ENCODE results near the gene AGRP. TPM values are rescaled to one million over a fixed set of nuclear protein-coding genes. Genes with fewer than 3 reads are reported as not detected.
A peak's percentile ranks its signal among the peaks of the same experiment; 100 is the strongest.
"Not testable (repeated sequence)": the region's sequence is repeated elsewhere in the genome, so short reads cannot be mapped to it uniquely, and the experiment has no call there.

The AGRP gene
- total RNA-seq, 2 donors from 2014 or later: not detected

GRCh38 chr16:67513892-67514291 is 30.5 kb upstream of the AGRP start:
- intact Hi-C loops (cut with DNase I): loop anchor here in 1 of 2 donors (2.0 kb wide), 1 partner anchor 19 kb away; no protein-coding TSS in a partner anchor
- not testable (repeated sequence) for DNase-seq, ATAC-seq

- no peak for DNase-seq
- ATAC-seq: no peak
- intact Hi-C loops (cut with DNase I): no loop called here
These were observed 25.7 kb upstream of the AGRP start for GRCh38 chr16:67509016-67509415.

DNA sequence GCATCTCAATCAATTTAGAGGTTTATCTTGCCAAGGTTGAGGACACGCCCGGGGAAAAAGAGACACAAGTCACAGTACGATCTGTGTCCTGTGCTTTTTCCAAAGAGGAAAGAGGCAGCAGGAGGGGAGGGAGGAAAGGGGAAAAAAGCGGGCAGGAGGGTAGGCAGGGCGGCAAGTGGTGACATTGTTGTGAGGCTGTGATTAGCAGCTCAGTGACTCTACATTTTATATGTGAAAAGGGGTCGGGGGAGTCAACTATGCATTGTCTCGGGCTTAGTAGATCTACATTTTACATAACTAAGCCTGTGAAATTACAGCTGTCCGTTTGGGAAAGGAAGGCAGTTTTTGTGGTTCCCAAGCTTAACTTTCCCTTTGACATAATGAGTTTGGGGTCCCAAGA is 23.1 kb upstream of the AGRP start:
- ATAC-seq: no peak
- intact Hi-C loops (cut with DNase I): no loop called here

GRCh38 chr16:67504031-67505021 is 21.0 kb upstream of the AGRP start:
- DNase-seq (peak; percentile 64), ATAC-seq (peak; percentile 44 to 88)
- intact Hi-C loops (cut with DNase I): no loop called here

More for the DNA sequence above, 23.1 kb upstream of the AGRP start:
- no peak for DNase-seq

DNA sequence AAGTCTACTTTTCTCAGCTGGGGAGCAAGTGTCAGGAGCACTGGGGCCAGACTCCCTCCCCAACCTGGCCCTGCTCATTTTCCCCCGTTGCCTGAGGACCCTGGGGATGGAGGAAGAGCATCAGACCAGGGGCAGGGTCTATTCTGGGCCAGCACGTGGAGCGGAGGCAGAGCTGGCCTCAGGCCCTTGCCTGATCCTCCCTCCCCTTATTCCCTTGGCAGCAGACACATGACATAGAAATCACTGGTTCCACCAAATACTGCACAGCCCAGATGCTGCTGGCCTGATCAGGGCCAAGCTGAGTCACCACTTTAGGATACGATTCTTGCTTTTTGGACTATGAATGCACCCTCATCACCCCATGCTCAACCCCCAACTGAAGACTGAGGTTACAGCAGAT is 15.8 kb upstream of the AGRP start:
- no peak for DNase-seq
- intact Hi-C loops (cut with DNase I): no loop called here

GRCh38 chr16:67490335-67491096 is 7.2 kb upstream of the AGRP start:
- ATAC-seq (no peak), DNase-seq (no peak)
- intact Hi-C loops (cut with DNase I): no loop called here

More for the DNA sequence above, 15.8 kb upstream of the AGRP start:
- peak; percentile 68 to 84 for ATAC-seq

- intact Hi-C loops (cut with DNase I): loop anchor here in 1 of 2 donors (5.0 kb wide), 1 partner anchor 238 kb away; no protein-coding TSS in a partner anchor
- no peak for DNase-seq
- ATAC-seq: peak in 1 of 2 donors; percentile 6
These were observed 6.2 kb upstream of the AGRP start for GRCh38 chr16:67489401-67490083.

DNA sequence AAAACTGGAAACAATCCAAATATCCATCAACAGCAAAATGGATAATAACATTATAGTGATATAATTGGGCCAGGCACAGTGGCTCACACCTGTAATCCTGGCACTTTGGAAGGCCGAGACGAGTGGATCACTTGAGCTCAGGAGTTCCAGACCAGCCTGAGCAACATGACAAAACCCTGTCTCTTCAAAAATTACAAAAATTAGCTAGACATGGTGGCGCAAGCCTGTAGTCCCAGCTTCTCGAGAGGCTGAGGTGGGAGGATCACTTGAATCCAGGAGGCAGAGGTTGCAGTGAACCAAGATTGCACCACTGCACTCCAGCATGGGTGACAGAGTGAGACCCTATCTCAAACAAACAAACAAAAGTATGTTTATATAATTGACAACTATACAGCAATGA is 4.2 kb upstream of the AGRP start:
- DNase-seq, ATAC-seq: not testable (repeated sequence)
- intact Hi-C loops (cut with DNase I): loop anchor here in 1 of 2 donors (5.0 kb wide), 1 partner anchor 240 kb away; no protein-coding TSS in a partner anchor

DNA sequence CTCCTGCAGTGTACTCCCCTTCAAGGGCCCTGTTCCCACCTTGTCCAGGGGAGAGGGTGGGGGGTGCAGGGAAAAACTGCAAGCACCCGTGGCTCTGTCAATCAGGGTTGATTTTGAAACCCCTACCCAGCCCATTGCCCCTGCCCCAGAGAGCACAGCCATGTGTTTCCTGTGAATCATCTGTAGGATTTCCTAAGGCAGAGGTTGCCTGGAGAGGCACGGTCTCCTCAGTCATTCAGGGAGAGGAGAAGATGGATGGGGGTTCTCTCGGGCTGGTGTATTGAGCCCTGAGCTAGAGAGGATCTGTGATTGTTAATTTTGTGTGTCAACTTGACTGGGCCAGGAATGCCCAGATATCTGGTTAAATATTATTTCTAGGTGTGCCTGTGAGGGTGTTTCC is 3.5 kb upstream of the AGRP start:
- intact Hi-C loops (cut with DNase I): loop anchor here in 1 of 2 donors (5.0 kb wide), 1 partner anchor 240 kb away; no protein-coding TSS in a partner anchor
- ATAC-seq (no peak), DNase-seq (no peak)

DNA sequence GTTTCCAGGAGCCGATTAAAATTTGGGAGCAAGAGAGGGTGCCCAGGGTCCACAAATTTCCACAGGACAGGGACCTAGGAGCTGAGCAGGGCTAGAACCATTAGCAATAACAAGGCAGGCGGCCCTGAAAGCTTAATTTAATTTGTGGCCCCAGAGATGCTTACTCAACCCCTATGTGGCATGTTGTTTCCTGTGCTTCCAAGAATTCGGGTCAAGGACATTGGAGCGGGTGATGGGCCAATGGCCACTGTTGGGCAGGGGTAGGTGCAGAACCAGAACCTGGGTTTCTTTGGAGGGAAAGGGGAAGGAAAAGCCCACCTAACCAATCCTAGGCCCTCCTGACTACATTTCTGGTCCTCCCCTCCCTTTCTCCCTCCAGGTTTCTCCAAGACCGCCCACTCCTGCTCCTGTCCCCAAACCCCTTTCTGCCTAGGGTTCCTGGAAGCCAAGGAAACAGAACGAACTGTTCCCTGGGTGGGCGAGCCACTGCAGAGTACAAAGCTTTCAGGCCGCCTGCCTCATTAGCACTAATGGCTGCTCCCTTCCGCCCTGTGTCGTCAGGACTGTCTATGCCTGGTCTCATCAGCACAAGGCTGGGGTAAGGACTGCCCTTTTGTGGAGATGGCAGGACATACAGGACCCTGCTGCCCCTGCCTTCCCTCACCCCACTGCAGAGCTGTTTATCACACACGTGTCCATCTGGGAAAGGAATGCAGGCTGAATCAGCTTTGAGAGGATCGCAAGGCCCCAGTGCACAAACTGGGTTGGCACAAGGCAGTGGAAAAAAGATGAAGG is 581 bp upstream of the AGRP start:
- DNase-seq (no peak), ATAC-seq (no peak)
- intact Hi-C loops (cut with DNase I): no loop called here

DNA sequence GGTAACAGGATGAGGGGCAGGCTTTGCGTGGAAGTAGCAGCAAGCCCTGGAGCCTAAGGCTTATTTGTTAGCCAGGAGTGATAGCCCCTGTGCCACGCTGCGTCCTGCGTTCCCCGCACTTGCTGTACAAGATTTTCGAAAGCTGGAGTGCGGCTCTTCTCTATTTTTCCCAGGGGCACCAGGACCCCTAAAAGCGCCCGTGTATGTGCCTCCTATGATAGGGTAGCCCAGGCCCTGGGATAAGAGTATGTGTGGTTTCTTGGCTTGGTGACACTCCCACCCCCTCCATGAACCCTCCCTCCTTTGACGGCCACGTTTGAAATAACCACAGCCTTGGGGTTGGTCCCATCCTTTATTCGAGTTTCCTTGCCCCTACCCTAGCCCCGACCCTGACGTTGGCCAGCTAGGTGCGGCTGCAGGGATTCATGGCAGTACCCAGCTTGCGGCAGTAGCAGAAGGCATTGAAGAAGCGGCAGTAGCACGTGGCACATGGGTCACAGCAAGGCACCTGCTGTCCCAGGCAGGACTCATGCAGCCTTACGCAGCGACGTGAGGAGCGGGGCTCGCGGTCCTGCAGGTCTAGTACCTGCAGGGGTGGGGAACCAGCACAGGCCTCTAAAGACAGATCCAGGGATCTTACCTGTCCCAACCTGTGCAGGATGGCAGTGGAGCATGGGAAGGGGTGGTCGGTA is 968 bp downstream of the AGRP start:
- intact Hi-C loops (cut with DNase I): no loop called here
- ATAC-seq: no peak
- DNase-seq: peak; percentile 33

- peak; percentile 60 for DNase-seq
- intact Hi-C loops (cut with DNase I): no loop called here
- peak; percentile 0 to 13 for ATAC-seq
These were observed 1.6 kb downstream of the AGRP start for GRCh38 chr16:67481561-67482232.

GRCh38 chr16:67480833-67481560 is 2.4 kb downstream of the AGRP start, which contains the start of gene ATP6V0D1:
Gene ATP6V0D1 (minus strand): TSS chr16:67481157. CDS start chr16:67481086, 71 bp downstream.
- intact Hi-C loops (cut with DNase I): no loop called here
- DNase-seq: peak; percentile 99

GRCh38 chr16:67477960-67478554 is 5.3 kb downstream of the AGRP start:
- intact Hi-C loops (cut with DNase I): no loop called here
- no peak for ATAC-seq
- no peak for DNase-seq

More at GRCh38 chr16:67480833-67481560, 2.4 kb downstream of the AGRP start, which contains the start of gene ATP6V0D1:
- peak; percentile 96 to 97 for ATAC-seq

DNA sequence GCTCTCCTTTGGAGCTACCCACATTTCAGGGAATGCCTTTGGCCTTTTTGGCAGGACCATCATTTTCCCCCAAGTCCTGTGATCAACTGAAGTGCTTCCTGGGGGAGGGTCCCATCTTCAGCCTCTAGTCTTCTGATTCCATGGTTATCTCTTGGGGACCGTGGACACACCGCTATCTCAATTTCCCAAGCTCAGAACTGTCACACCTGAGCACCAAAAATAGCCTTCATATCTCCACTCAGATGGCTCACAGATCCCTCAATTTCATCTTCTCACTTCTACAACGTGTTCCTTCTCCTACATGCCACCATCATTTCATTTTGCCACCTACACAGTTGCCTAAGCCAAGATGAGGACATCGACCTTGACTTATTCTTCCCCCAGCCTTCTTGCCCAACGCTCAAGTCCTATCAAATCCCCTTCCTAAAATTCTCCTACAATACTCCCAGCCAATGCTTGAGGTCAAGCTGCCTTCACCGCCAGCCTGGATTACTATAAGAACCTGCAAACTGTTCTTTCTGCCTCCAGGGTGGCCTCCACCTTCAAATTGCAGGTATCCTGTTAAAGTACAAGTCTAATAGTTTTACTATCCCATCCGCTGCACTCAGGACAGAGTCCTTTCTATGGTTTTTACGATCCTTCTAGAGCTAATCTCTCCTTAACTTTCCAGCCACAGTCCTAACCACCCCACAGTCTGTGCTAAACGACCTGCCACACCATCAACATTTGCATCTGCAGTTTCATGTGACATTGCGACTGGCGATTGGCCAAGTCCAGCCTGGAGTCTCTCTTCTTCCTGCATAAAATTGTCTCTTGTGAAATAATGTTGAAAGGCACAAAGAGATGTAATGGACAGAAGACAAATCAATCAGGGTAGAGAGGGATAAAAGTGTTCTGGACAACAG is 8.5 kb downstream of the AGRP start:
- ATAC-seq (no peak), DNase-seq (no peak)
- intact Hi-C loops (cut with DNase I): no loop called here
